GM12878 (cell line): ENCODE results near the gene FNDC3A. TPM values are rescaled to one million over a fixed set of nuclear protein-coding genes. Genes with fewer than 3 reads are reported as not detected.
A peak's percentile ranks its signal among the peaks of the same experiment; 100 is the strongest.

ENCODE experiments used
- CBFB ChIP-seq: IDR thresholded peaks from 2 replicates; pipeline ENCODE4 v1.6.1; 2016; ENCODE audit warnings: antibody characterized with exemption, low read depth
- EED ChIP-seq: sonication (generic); IDR thresholded peaks from 2 replicates; pipeline ENCODE4 v1.6.1; 2016; ENCODE audit warnings: antibody characterized with exemption, low read depth
- EGR1 ChIP-seq, 2 experiments: IDR thresholded peaks; 1 replicate in 1 of 2; 2 replicates in 1 of 2; pipeline ENCODE4 v1.6.1; 2011 to 2012; ENCODE audit warnings: low read depth in 2 of 2, low read length in 2 of 2, borderline replicate concordance in 1 of 2, mild to moderate bottlenecking in 1 of 2, moderate library complexity in 1 of 2
- IKZF2 ChIP-seq, 2 experiments: fragments of 450-650 bp; IDR thresholded peaks; 2 replicates each; pipeline ENCODE4 v1.6.1; 2017; ENCODE audit warnings: mild to moderate bottlenecking in 2 of 2, moderate library complexity in 2 of 2
- NBN ChIP-seq: fragments of 450-650 bp; IDR thresholded peaks from 2 replicates; pipeline ENCODE4 v1.6.1; 2016
- NR2F1 ChIP-seq: fragments of 450-650 bp; conservative IDR thresholded peaks from 2 replicates; pipeline ENCODE4 v1.6.1; 2017; ENCODE audit warnings: mild to moderate bottlenecking
- PML ChIP-seq: IDR thresholded peaks from 2 replicates; pipeline ENCODE4 v1.6.1; 2012; ENCODE audit warnings: low read length, inconsistent platforms
- POLR2AphosphoS5 ChIP-seq: IDR thresholded peaks from 2 replicates; pipeline ENCODE4 v1.6.1; 2011; ENCODE audit warnings: mild to moderate bottlenecking, low read length, inconsistent platforms
- RUNX3 ChIP-seq: IDR thresholded peaks from 2 replicates; pipeline ENCODE4 v1.6.1; 2012; ENCODE audit warnings: low read length, inconsistent platforms
- TCF3 ChIP-seq: IDR thresholded peaks from 2 replicates; pipeline ENCODE4 v1.6.1; 2012; ENCODE audit warnings: low read depth, mild to moderate bottlenecking, low read length, borderline replicate concordance; ENCODE audit not compliant: insufficient read depth
- polyA plus RNA-seq, 11 experiments: library from polyadenylated mRNA; depleted of rRNA in 4 of 11; unstranded in 6 of 11; stranded (reverse) in 5 of 11; fragments of >200 nt; fragmentation: Nextera tagmentation in 4 of 11; fragmentation: Illumina TruSeq in 1 of 11; extraction: Ambion mirVana in 4 of 11; extraction: Trizol in 1 of 11; gene quantifications; 1 replicate in 1 of 11; 2 replicates in 10 of 11; pipeline versions ENCODE4 v1.2.1 to v1.2.3, GENCODE V29; 2011 to 2016; ENCODE audit warnings: inconsistent platforms in 2 of 11, missing spikeins in 2 of 11, low read depth in 1 of 11
- total RNA-seq, 4 experiments: library from RNA; depleted of rRNA in 3 of 4; stranded (reverse); fragments of >200 nt in 3 of 4; fragmentation: Illumina TruSeq in 1 of 4; extraction: Trizol in 1 of 4; gene quantifications; 2 replicates each; pipeline versions ENCODE4 v1.2.1 to v1.2.3, GENCODE V29; 2013 to 2021
- TF ChIP-seq, protein P1 (sequence below): fragments of 450-650 bp; IDR thresholded peaks from 2 replicates; pipeline ENCODE4 v1.6.1; 2017; ENCODE audit warnings: mild to moderate bottlenecking, moderate library complexity
- TF ChIP-seq, protein P2 (sequence below): fragments of 450-650 bp; formaldehyde crosslinking; IDR thresholded peaks from 2 replicates; pipeline ENCODE4 v1.4.0; 2022; ENCODE audit warnings: mild to moderate bottlenecking, moderate library complexity
- TF ChIP-seq, protein P3 (sequence below), 3 experiments: IDR thresholded peaks in 2 of 3; conservative IDR thresholded peaks in 1 of 3; 2 replicates each; pipeline ENCODE4 v1.5.1; 2011; ENCODE audit warnings: low read depth in 3 of 3, low read length in 3 of 3, mild to moderate bottlenecking in 3 of 3, control low read depth in 2 of 3, moderate library complexity in 2 of 3, inconsistent platforms in 1 of 3, mixed read lengths in 1 of 3; ENCODE audit not compliant: control insufficient read depth in 2 of 3, insufficient read depth in 1 of 3; ENCODE audit errors: extremely low read depth in 1 of 3
- TF ChIP-seq, protein P4 (sequence below): IDR thresholded peaks from 2 replicates; pipeline ENCODE4 v1.6.1; 2012; ENCODE audit warnings: improper control_type of control experiment, low read depth, low read length; ENCODE audit not compliant: insufficient replicate concordance

Gene FNDC3A
- total and polyA plus RNA-seq, 10 of the 15 experiments (the other 5 are each of a cell fraction or from before 2014, with no cell fraction given) = 6.3 to 46.4 (median 22.8) TPM

DNA sequence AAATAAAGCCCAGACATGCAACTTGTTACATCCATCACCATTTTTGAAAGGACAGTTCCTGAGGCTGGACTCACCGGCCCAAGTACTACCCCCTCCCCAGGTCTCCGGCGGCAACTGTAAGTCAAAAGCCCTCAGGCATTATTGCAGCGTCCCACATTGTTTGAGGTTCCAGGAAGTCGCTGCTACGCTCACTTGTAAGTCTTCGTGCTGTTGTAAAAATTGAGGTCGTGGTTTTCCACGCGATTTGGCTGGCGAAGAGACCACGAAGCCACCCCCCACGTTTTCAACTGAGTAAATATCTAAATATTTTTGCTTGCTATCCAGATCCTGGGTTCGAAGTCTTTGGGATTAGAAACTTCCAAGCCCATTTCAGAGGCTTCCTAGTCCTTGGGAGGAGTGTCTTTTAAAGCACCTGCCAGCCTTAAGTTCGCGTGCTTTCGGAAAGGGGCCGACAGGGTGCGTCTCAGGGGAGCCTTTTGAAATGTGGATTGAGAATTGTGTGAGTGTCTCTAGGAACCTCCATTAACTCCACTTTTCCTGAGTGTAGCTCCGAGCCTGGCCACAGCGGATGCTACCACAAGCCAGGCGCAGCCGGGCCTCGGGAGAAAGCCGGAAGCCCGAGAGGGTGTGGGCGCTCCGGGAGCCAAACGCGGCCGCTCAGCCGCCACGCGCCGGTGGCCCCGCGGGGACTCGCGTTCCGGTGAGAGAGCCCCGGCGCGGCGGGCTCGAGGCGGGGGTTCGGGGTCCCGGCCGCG, 434 bp upstream of the FNDC3A start (continued):
- TF ChIP-seq, protein P1, sequence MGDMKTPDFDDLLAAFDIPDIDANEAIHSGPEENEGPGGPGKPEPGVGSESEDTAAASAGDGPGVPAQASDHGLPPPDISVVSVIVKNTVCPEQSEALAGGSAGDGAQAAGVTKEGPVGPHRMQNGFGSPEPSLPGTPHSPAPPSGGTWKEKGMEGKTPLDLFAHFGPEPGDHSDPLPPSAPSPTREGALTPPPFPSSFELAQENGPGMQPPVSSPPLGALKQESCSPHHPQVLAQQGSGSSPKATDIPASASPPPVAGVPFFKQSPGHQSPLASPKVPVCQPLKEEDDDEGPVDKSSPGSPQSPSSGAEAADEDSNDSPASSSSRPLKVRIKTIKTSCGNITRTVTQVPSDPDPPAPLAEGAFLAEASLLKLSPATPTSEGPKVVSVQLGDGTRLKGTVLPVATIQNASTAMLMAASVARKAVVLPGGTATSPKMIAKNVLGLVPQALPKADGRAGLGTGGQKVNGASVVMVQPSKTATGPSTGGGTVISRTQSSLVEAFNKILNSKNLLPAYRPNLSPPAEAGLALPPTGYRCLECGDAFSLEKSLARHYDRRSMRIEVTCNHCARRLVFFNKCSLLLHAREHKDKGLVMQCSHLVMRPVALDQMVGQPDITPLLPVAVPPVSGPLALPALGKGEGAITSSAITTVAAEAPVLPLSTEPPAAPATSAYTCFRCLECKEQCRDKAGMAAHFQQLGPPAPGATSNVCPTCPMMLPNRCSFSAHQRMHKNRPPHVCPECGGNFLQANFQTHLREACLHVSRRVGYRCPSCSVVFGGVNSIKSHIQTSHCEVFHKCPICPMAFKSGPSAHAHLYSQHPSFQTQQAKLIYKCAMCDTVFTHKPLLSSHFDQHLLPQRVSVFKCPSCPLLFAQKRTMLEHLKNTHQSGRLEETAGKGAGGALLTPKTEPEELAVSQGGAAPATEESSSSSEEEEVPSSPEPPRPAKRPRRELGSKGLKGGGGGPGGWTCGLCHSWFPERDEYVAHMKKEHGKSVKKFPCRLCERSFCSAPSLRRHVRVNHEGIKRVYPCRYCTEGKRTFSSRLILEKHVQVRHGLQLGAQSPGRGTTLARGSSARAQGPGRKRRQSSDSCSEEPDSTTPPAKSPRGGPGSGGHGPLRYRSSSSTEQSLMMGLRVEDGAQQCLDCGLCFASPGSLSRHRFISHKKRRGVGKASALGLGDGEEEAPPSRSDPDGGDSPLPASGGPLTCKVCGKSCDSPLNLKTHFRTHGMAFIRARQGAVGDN = peak; percentile 72
- TF ChIP-seq POLR2AphosphoS5 = no peak; the same call in none of the 2 replicates
- TF ChIP-seq PML = 0 out of 2 replicates have a peak, but pooled peaks have one; percentile 18
- peak; percentile 35; the same call in 1 of the 2 replicates for TF ChIP-seq RUNX3
- peak; percentile 18; the same call in 1 of the 2 replicates for TF ChIP-seq TCF3
- TF ChIP-seq, protein P2, sequence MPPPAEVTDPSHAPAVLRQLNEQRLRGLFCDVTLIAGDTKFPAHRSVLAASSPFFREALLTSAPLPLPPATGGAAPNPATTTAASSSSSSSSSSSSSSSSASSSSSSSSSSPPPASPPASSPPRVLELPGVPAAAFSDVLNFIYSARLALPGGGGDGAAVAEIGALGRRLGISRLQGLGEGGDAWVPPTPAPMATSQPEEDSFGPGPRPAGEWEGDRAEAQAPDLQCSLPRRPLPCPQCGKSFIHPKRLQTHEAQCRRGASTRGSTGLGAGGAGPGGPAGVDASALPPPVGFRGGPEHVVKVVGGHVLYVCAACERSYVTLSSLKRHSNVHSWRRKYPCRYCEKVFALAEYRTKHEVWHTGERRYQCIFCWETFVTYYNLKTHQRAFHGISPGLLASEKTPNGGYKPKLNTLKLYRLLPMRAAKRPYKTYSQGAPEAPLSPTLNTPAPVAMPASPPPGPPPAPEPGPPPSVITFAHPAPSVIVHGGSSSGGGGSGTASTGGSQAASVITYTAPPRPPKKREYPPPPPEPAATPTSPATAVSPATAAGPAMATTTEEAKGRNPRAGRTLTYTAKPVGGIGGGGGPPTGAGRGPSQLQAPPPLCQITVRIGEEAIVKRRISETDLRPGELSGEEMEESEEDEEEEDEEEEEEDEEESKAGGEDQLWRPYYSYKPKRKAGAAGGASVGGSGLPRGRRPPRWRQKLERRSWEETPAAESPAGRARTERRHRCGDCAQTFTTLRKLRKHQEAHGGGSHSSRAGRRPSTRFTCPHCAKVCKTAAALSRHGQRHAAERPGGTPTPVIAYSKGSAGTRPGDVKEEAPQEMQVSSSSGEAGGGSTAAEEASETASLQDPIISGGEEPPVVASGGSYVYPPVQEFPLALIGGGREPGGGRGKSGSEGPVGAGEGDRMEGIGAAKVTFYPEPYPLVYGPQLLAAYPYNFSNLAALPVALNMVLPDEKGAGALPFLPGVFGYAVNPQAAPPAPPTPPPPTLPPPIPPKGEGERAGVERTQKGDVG (CRISPR knock-in tag) = no peak
- peak; percentile 38; the same call in 1 of the 2 replicates for TF ChIP-seq EED
- TF ChIP-seq CBFB = no peak
- TF ChIP-seq, protein P3, sequence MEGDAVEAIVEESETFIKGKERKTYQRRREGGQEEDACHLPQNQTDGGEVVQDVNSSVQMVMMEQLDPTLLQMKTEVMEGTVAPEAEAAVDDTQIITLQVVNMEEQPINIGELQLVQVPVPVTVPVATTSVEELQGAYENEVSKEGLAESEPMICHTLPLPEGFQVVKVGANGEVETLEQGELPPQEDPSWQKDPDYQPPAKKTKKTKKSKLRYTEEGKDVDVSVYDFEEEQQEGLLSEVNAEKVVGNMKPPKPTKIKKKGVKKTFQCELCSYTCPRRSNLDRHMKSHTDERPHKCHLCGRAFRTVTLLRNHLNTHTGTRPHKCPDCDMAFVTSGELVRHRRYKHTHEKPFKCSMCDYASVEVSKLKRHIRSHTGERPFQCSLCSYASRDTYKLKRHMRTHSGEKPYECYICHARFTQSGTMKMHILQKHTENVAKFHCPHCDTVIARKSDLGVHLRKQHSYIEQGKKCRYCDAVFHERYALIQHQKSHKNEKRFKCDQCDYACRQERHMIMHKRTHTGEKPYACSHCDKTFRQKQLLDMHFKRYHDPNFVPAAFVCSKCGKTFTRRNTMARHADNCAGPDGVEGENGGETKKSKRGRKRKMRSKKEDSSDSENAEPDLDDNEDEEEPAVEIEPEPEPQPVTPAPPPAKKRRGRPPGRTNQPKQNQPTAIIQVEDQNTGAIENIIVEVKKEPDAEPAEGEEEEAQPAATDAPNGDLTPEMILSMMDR (IDR thresholded peaks at IDR 0.05 in 2 of 3, conservative IDR thresholded peaks at IDR 0.05 in 1 of 3; ENCODE audit: control insufficient read depth in 2 of 3, extremely low read depth in 1 of 3, insufficient read depth in 1 of 3, low read depth in 3 of 3, low read length in 3 of 3) = 0 out of 6 replicates have a peak, but pooled peaks of 2 of the 3 experiments have one; percentile 11 to 13
- TF ChIP-seq IKZF2 (IDR thresholded peaks at IDR 0.05) = peak; percentile 47 to 57
- TF ChIP-seq NBN = 0 out of 2 replicates have a peak, but pooled peaks have one; percentile 3
- TF ChIP-seq, protein P4, sequence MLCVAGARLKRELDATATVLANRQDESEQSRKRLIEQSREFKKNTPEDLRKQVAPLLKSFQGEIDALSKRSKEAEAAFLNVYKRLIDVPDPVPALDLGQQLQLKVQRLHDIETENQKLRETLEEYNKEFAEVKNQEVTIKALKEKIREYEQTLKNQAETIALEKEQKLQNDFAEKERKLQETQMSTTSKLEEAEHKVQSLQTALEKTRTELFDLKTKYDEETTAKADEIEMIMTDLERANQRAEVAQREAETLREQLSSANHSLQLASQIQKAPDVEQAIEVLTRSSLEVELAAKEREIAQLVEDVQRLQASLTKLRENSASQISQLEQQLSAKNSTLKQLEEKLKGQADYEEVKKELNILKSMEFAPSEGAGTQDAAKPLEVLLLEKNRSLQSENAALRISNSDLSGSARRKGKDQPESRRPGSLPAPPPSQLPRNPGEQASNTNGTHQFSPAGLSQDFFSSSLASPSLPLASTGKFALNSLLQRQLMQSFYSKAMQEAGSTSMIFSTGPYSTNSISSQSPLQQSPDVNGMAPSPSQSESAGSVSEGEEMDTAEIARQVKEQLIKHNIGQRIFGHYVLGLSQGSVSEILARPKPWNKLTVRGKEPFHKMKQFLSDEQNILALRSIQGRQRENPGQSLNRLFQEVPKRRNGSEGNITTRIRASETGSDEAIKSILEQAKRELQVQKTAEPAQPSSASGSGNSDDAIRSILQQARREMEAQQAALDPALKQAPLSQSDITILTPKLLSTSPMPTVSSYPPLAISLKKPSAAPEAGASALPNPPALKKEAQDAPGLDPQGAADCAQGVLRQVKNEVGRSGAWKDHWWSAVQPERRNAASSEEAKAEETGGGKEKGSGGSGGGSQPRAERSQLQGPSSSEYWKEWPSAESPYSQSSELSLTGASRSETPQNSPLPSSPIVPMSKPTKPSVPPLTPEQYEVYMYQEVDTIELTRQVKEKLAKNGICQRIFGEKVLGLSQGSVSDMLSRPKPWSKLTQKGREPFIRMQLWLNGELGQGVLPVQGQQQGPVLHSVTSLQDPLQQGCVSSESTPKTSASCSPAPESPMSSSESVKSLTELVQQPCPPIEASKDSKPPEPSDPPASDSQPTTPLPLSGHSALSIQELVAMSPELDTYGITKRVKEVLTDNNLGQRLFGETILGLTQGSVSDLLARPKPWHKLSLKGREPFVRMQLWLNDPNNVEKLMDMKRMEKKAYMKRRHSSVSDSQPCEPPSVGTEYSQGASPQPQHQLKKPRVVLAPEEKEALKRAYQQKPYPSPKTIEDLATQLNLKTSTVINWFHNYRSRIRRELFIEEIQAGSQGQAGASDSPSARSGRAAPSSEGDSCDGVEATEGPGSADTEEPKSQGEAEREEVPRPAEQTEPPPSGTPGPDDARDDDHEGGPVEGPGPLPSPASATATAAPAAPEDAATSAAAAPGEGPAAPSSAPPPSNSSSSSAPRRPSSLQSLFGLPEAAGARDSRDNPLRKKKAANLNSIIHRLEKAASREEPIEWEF = no peak
- no peak for TF ChIP-seq EGR1 (IDR thresholded peaks at IDR 0.05; ENCODE audit: borderline replicate concordance in 1 of 2, low read depth in 2 of 2, low read length in 2 of 2)
- peak; percentile 18; the same call in 1 of the 2 replicates for TF ChIP-seq NR2F1
